ENCODE measurements around the gene SPAG5. TPM values are rescaled to one million over a fixed set of nuclear protein-coding genes. Genes with fewer than 3 reads are reported as not detected.

Gene SPAG5
- total and polyA plus RNA-seq, 8 donors = 0.93 to 7.4 (median 2.1) TPM

GRCh38 chr17:28618464-28618863, 19.6 kb upstream of the SPAG5 start:
- Histone ChIP-seq H3K9me3 (no peaks in the 10 kb centered on the region), H3K27ac (no peak overlapping the region), H3K36me3 (peaks cover 0 to 89% (median 58%) of the 10 kb centered on the region in 3 donors), H3K4me3 (no peak overlapping the region), H3K4me1 (no peaks in the 10 kb centered on the region), H3K27me3 (no peaks in the 10 kb centered on the region)
- TF ChIP-seq, protein P1, sequence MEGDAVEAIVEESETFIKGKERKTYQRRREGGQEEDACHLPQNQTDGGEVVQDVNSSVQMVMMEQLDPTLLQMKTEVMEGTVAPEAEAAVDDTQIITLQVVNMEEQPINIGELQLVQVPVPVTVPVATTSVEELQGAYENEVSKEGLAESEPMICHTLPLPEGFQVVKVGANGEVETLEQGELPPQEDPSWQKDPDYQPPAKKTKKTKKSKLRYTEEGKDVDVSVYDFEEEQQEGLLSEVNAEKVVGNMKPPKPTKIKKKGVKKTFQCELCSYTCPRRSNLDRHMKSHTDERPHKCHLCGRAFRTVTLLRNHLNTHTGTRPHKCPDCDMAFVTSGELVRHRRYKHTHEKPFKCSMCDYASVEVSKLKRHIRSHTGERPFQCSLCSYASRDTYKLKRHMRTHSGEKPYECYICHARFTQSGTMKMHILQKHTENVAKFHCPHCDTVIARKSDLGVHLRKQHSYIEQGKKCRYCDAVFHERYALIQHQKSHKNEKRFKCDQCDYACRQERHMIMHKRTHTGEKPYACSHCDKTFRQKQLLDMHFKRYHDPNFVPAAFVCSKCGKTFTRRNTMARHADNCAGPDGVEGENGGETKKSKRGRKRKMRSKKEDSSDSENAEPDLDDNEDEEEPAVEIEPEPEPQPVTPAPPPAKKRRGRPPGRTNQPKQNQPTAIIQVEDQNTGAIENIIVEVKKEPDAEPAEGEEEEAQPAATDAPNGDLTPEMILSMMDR (IDR thresholded peaks at IDR 0.05) = no peak
- WGBS, 2 donors = 77 to 84% methylated on average over 3 of the region's 3 CpGs
- intact Hi-C loops (cut with DNase I) = loop anchor here in 1 of 3 donors (10.0 kb wide), 1 partner anchor 124 kb away; no protein-coding TSS in a partner anchor
- FAIRE-seq (no peak), ATAC-seq (no peak), DNase-seq (no peak)

GRCh38 chr17:28616281-28616680, 17.5 kb upstream of the SPAG5 start:
- TF ChIP-seq, protein P1 (IDR thresholded peaks at IDR 0.05) = no peak
- no peak for DNase-seq
- WGBS, 2 donors = 81 to 90% methylated on average over 7 of the region's 7 CpGs
- no peak overlapping the region for H3K27ac ChIP-seq
- no peak for FAIRE-seq
- intact Hi-C loops (cut with DNase I) = loop anchor here in 1 of 3 donors (10.0 kb wide), 1 partner anchor 121 kb away; no protein-coding TSS in a partner anchor
- no peaks in the 10 kb centered on the region for H3K27me3 ChIP-seq
- peaks cover 0 to 72% (median 58%) of the 10 kb centered on the region in 3 donors for H3K36me3 ChIP-seq
- H3K9me3 ChIP-seq = no peaks in the 10 kb centered on the region
- no peak for ATAC-seq
- no peaks in the 10 kb centered on the region for H3K4me1 ChIP-seq
- no peak overlapping the region for H3K4me3 ChIP-seq

- ATAC-seq = no peak
- FAIRE-seq = no peak
- TF ChIP-seq, protein P1 (IDR thresholded peaks at IDR 0.05) = no peak
- Histone ChIP-seq H3K27ac (no peak overlapping the region), H3K4me1 (no peaks in the 10 kb centered on the region), H3K27me3 (no peaks in the 10 kb centered on the region), H3K9me3 (no peaks in the 10 kb centered on the region), H3K4me3 (no peak overlapping the region), H3K36me3 (peaks cover 0 to 63% (median 50%) of the 10 kb centered on the region in 3 donors)
- no peak for DNase-seq
- WGBS, 2 donors = 81 to 86% methylated on average over 4 of the region's 4 CpGs
- intact Hi-C loops (cut with DNase I) = loop anchor here in 1 of 3 donors (10.0 kb wide), 1 partner anchor 121 kb away; no protein-coding TSS in a partner anchor
Measured at GRCh38 chr17:28615260-28615940, 16.6 kb upstream of the SPAG5 start.

DNA sequence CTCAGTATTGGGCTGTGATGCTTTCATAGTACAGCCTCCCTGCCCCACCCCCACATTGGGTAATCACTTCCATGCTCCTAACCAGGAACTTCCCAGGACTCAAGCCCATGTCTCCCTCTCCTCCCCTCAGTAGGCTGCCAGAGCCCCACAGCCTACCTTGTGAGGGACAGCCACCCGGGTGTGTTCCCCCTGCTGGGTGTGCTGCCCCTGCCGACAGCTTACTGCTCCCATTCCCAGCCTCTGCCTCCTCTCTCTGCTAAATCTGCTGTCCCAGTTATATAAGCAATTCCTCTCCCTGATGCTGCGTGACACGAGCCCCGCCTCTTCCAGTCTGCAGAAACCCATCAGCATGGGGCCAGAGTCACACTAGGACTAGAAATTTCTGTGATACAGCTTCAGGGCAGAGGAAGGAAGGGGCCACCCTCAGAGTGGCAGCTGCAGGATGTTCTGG, 15.1 kb upstream of the SPAG5 start, which contains the start of gene RSKR:
RSKR (minus strand) TSS at position 255 of the 451 bp plus-strand sequence; CDS start at position 231, 24 bp downstream.
- FAIRE-seq (no peak), DNase-seq (no peak), ATAC-seq (peak in 2 of 4 donors; percentile 24 to 29)
- Histone ChIP-seq H3K9me3 (no peaks in the 10 kb centered on the region), H3K4me3 (no peak within 1 kb of the TSS), H3K27me3 (no peaks in the 10 kb centered on the region), H3K4me1 (no peaks in the 10 kb centered on the region), H3K36me3 (peaks cover 0 to 49% (median 36%) of the 10 kb centered on the region in 3 donors), H3K27ac (no peak within 1 kb of the TSS)
- intact Hi-C loops (cut with DNase I) = loop anchor here in 1 of 3 donors (10.0 kb wide), 1 partner anchor 119 kb away; no protein-coding TSS in a partner anchor
- whole genome bisulfite sequencing, 2 donors = 84 to 86% methylated on average over 5 of the region's 5 CpGs
- TF ChIP-seq, protein P1 (IDR thresholded peaks at IDR 0.05) = no peak
